Measurements from ENCODE around the gene UBB. TPM values are rescaled to one million over a fixed set of nuclear protein-coding genes. Genes with fewer than 3 reads are reported as not detected.

The UBB gene
- total and polyA plus RNA-seq, 9 of the 15 experiments (the other 6 are each of a cell fraction or from before 2014, with no cell fraction given) = 1,069 to 4,143 (median 1,696) TPM

GRCh38 chr17:16380640-16381495, at the start of gene UBB (continued):
- no peak for TF ChIP-seq RREB1 (CRISPR knock-in tag; IDR thresholded peaks at IDR 0.05)
- no peak for TF ChIP-seq POU5F1 (IDR thresholded peaks at IDR 0.05; ENCODE audit: borderline replicate concordance, low read depth, low read length, partially characterized antibody)
- TF ChIP-seq NR1H2 (CRISPR knock-in tag; IDR thresholded peaks at IDR 0.05) = no peak; the same call in 1 of the 2 replicates
- TF ChIP-seq MBD2 (IDR thresholded peaks at IDR 0.05; ENCODE audit: borderline replicate concordance, low read depth) = peak; percentile 87
- no peak for TF ChIP-seq LARP7 (IDR thresholded peaks at IDR 0.05)
- no peak for TF ChIP-seq IRF1 (CRISPR knock-in tag; IDR thresholded peaks at IDR 0.05; ENCODE audit: borderline replicate concordance)
- TF ChIP-seq USF1 (CRISPR knock-in tag; IDR thresholded peaks at IDR 0.05) = no peak
- TF ChIP-seq POLR2AphosphoS2 (IDR thresholded peaks at IDR 0.05; ENCODE audit: low read length) = peak; percentile 93; the same call in 1 of the 2 replicates
- no peak for TF ChIP-seq ZNF175 (CRISPR knock-in tag; IDR thresholded peaks at IDR 0.05; ENCODE audit: low read depth)
- no peak for TF ChIP-seq GTF3C2 (IDR thresholded peaks at IDR 0.05; ENCODE audit: borderline replicate concordance, extremely low read depth, insufficient read length)
- TF ChIP-seq MLLT1 (IDR thresholded peaks at IDR 0.05) = peak; percentile 63 to 80; a peak in 2 of 4 replicates
- TF ChIP-seq PRPF4 (IDR thresholded peaks at IDR 0.05; ENCODE audit: insufficient read depth, low read depth, low read length, poor library complexity, severe bottlenecking) = no peak

Data from K562 (cell line).